Large intestine (tissue), 3 donors: ENCODE data around the gene OAS2. TPM values are rescaled to one million over a fixed set of nuclear protein-coding genes. Genes with fewer than 3 reads are reported as not detected.

Source experiments
- DNase-seq, 2 donors: peaks; one replicate each; pipeline versions ENCODE4 v3.0.0 to v3.0.0-alpha.2; 2013
- H3K27ac ChIP-seq: one replicate; pipeline ENCODE4 v1.5.1; 2013; ENCODE audit warnings: low read length
- H3K27me3 ChIP-seq: 2 replicates; pipeline ENCODE4 v1.6.1; 2013; ENCODE audit warnings: low read length; ENCODE audit not compliant: control insufficient read depth, insufficient read depth
- H3K36me3 ChIP-seq: 2 replicates; pipeline ENCODE4 v1.6.1; 2013; ENCODE audit warnings: low read length; ENCODE audit not compliant: control insufficient read depth, insufficient read depth
- H3K4me1 ChIP-seq: one replicate; pipeline ENCODE4 v1.6.1; 2013; ENCODE audit warnings: low read length; ENCODE audit not compliant: control insufficient read depth, insufficient read depth
- H3K4me3 ChIP-seq: one replicate; pipeline ENCODE4 v1.5.1; 2013; ENCODE audit warnings: low read length
- H3K9me3 ChIP-seq: one replicate; pipeline ENCODE4 v1.6.1; 2013; ENCODE audit warnings: mild to moderate bottlenecking, low read depth, low read length, moderate library complexity; ENCODE audit not compliant: control insufficient read depth
- WGBS: methylation state at CpG from one replicate; pipeline ENCODE4 v1.1.5; 2013; ENCODE audit warnings: low lambda C conversion rate; ENCODE audit not compliant: insufficient coverage; 5-methylcytosine and 5-hydroxymethylcytosine counted together
- polyA plus RNA-seq: library from polyadenylated mRNA; unstranded; fragments of 120-200 nt; gene quantifications from one replicate; pipeline ENCODE4 v1.2.1, GENCODE V29; 2013

Gene OAS2
- polyA plus RNA-seq, 1 donor: 2.9 TPM

DNA sequence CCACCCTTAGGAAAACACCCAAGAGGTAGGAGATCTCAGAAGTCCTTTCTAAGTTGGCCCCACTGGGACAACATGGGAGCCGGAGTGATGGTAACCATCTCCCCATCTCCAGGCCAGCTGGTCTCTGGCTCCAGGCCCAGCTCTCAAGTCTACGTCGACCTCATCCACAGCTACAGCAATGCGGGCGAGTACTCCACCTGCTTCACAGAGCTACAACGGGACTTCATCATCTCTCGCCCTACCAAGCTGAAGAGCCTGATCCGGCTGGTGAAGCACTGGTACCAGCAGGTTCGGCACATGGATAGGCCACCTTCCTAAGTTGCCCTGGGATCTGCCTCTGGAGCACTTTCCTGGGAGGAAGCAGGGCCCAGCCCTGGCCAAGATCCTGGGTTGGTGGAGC lies 11.0 kb upstream of the OAS2 start:
- Histone ChIP-seq H3K4me1 (no peaks in the 10 kb centered on the region), H3K27ac (no peak overlapping the region), H3K36me3 (peaks cover 34% of the 10 kb centered on the region), H3K4me3 (no peak overlapping the region), H3K9me3 (no peaks in the 10 kb centered on the region), H3K27me3 (no peaks in the 10 kb centered on the region)
- no peak for DNase-seq
- WGBS: no CpG with 5 or more reads among the region's 9 CpGs

DNA sequence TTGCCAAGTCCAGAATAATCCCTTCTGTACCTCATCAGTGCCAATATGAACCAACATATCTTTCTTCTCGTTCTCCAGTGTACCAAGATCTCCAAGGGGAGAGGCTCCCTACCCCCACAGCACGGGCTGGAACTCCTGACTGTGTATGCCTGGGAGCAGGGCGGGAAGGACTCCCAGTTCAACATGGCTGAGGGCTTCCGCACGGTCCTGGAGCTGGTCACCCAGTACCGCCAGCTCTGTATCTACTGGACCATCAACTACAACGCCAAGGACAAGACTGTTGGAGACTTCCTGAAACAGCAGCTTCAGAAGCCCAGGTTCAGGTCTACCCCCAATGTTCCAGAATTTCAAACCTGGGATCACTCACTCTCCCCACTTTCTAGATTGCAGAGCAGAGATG lies 10.5 kb upstream of the OAS2 start:
- Histone ChIP-seq H3K4me1 (no peaks in the 10 kb centered on the region), H3K27me3 (no peaks in the 10 kb centered on the region), H3K36me3 (peaks cover 30% of the 10 kb centered on the region), H3K4me3 (no peak overlapping the region), H3K9me3 (no peaks in the 10 kb centered on the region), H3K27ac (no peak overlapping the region)
- DNase-seq: no peak
- no CpG with 5 or more reads among the region's 7 CpGs for WGBS

DNA sequence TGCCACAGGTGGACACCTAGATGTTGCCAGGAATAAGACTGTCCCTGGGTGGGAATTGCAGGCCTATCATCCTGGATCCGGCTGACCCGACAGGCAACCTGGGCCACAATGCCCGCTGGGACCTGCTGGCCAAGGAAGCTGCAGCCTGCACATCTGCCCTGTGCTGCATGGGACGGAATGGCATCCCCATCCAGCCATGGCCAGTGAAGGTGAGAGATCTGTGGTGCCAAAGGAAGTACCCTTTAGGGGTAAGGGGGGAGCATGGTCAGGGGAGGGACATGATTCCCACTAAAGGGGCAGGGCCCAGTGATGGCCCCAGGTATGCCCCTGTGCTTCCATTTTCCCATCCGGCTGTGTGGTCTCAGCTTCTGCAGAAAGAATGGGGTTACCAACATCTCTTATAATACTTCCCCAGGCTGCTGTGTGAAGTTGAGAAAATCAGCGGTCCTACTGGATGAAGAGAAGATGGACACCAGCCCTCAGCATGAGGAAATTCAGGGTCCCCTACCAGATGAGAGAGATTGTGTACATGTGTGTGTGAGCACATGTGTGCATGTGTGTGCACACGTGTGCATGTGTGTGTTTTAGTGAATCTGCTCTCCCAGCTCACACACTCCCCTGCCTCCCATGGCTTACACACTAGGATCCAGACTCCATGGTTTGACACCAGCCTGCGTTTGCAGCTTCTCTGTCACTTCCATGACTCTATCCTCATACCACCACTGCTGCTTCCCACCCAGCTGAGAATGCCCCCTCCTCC lies 8.6 kb upstream of the OAS2 start:
- H3K27ac ChIP-seq: no peak overlapping the region
- peaks cover 17% of the 10 kb centered on the region for H3K36me3 ChIP-seq
- H3K4me1 ChIP-seq: no peaks in the 10 kb centered on the region
- H3K27me3 ChIP-seq: no peaks in the 10 kb centered on the region
- no peaks in the 10 kb centered on the region for H3K9me3 ChIP-seq
- H3K4me3 ChIP-seq: no peak overlapping the region
- WGBS: 100% methylated on average over 1 of the region's 8 CpGs
- DNase-seq: no peak

DNA sequence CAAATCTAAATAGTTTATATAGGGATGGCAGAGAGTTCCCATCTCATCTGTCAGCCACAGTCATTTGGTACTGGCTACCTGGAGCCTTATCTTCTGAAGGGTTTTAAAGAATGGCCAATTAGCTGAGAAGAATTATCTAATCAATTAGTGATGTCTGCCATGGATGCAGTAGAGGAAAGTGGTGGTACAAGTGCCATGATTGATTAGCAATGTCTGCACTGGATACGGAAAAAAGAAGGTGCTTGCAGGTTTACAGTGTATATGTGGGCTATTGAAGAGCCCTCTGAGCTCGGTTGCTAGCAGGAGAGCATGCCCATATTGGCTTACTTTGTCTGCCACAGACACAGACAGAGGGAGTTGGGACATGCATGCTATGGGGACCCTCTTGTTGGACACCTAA lies 7.9 kb upstream of the OAS2 start:
- H3K27ac ChIP-seq: no peak overlapping the region
- WGBS: no CpG with 5 or more reads among the region's 2 CpGs
- H3K9me3 ChIP-seq: no peaks in the 10 kb centered on the region
- H3K4me1 ChIP-seq: no peaks in the 10 kb centered on the region
- H3K4me3 ChIP-seq: no peak overlapping the region
- H3K27me3 ChIP-seq: no peaks in the 10 kb centered on the region
- H3K36me3 ChIP-seq: peaks cover 13% of the 10 kb centered on the region
- no peak for DNase-seq

DNA sequence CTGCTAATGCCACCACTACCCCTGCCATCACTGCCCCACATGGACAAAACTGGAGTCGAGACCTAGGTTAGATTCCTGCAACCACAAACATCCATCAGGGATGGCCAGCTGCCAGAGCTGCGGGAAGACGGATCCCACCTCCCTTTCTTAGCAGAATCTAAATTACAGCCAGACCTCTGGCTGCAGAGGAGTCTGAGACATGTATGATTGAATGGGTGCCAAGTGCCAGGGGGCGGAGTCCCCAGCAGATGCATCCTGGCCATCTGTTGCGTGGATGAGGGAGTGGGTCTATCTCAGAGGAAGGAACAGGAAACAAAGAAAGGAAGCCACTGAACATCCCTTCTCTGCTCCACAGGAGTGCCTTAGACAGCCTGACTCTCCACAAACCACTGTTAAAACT lies 7.1 kb upstream of the OAS2 start:
- no CpG with 5 or more reads among the region's 5 CpGs for WGBS
- Histone ChIP-seq H3K27ac (no peak overlapping the region), H3K4me1 (no peaks in the 10 kb centered on the region), H3K27me3 (no peaks in the 10 kb centered on the region), H3K9me3 (no peaks in the 10 kb centered on the region), H3K4me3 (no peak overlapping the region), H3K36me3 (peaks cover 9% of the 10 kb centered on the region)
- DNase-seq: no peak

DNA sequence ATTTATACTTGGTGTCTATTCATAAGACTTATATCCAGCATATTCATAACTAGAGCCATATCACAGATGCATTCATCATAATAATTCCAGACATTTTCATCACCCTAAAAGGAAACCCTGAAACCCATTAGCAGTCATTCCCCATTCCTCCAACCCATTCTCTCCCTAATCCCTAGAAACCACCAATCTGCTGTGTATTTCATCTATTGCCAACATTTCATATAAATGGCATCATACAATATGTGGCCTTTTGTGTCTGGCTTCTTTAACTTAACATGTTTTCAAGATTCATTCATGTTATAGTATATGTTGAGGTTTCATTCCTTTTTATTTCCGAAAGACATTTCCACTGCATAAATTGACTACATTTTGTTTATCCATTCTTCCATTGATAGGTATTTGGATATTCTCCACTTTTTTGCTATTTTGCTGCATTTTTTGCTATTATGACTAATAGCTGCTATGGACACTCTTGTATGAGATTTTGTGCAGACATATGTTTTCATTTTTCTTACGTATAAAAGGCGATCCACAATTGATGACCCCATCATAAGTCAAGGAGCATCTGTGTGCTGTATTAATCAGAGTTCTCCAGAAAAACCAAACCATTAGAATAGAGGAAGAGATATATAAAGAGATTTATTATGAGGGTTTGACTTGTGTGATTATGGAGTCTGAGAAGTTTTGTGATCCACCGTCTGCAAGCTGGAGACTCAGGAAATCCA lies 5.1 kb upstream of the OAS2 start:
- no peaks in the 10 kb centered on the region for H3K9me3 ChIP-seq
- 88% methylated on average over 3 of the region's 4 CpGs for WGBS

DNA sequence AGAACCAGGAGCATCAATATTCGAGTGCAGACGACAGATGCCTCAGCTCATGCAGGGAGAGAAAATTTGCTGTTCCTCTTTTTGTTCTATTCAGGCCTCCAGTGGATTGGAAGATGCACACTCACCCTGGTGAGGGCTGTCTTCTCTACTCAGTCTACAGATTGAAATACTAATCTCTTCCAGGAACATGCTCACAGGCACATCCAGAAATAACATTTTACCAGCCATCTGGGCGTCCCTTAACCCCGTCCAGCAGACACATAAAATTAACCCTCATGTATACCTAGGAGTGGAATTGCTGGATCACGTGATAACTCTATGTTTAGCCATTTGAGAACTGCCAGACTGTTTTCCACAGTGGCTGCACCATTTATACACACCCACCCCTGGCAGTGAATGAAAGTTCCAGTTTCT lies 4.5 kb upstream of the OAS2 start:
- WGBS: no CpG with 5 or more reads among the region's 5 CpGs

More for the DNA sequence above, 5.1 kb upstream of the OAS2 start:
- H3K4me3 ChIP-seq: no peak overlapping the region
- H3K4me1 ChIP-seq: no peaks in the 10 kb centered on the region
- no peak for DNase-seq
- no peaks in the 10 kb centered on the region for H3K27me3 ChIP-seq
- H3K27ac ChIP-seq: no peak overlapping the region
- peaks cover 2% of the 10 kb centered on the region for H3K36me3 ChIP-seq

DNA sequence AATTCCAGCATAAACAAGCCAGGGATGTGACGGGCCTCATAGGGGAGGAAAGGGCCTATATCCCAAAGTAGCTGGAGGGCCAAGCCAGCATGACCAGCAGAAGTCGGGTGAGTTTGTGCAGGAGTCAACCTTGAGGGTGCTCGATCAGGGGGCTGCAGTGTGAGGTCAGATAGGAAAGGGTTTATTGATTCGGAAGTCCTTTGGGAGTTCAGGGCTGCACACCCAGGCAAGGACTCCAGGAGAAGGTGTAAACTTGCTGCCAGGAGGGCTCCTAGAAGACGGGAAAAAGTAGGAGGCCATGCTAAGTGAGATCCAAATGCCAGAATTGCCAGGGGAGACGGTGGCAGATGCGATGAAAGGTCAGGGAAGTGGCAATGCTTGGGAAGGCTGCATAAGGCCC lies 3.4 kb upstream of the OAS2 start:
- no peak for DNase-seq
- Histone ChIP-seq H3K36me3 (peaks cover 2% of the 10 kb centered on the region), H3K27ac (no peak overlapping the region), H3K27me3 (no peaks in the 10 kb centered on the region), H3K4me3 (no peak overlapping the region), H3K4me1 (no peaks in the 10 kb centered on the region), H3K9me3 (no peaks in the 10 kb centered on the region)
- WGBS: no CpG with 5 or more reads among the region's 7 CpGs

More for the DNA sequence above, 4.5 kb upstream of the OAS2 start:
- Histone ChIP-seq H3K27me3 (no peaks in the 10 kb centered on the region), H3K27ac (no peak overlapping the region), H3K4me3 (no peak overlapping the region), H3K9me3 (no peaks in the 10 kb centered on the region), H3K4me1 (no peaks in the 10 kb centered on the region), H3K36me3 (peaks cover 2% of the 10 kb centered on the region)
- DNase-seq: no peak

DNA sequence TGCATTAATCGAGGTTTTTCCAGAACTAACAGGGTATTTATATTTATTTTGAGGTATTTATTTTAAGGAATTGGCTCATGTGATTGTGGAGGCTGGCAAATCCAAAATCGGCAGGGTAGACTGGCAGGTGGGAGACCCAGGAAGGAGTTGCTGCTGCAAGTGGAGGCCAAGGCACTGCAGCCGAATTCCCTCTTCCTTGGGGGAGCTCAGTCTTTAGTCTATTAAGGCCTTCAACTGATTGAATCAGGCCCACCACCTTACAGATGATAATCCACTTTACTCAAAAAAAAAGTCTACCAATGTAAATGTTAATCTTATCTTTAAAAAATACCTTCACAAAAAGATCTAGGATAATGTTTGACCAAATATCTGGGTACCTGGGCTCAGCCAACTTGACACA lies 1.2 kb upstream of the OAS2 start:
- no peaks in the 10 kb centered on the region for H3K36me3 ChIP-seq
- WGBS: no CpG with 5 or more reads among the region's 3 CpGs
- no peaks in the 10 kb centered on the region for H3K9me3 ChIP-seq
- H3K4me3 ChIP-seq: no peak overlapping the region
- H3K4me1 ChIP-seq: no peaks in the 10 kb centered on the region
- H3K27me3 ChIP-seq: no peaks in the 10 kb centered on the region
- H3K27ac ChIP-seq: no peak overlapping the region
- no peak for DNase-seq

DNA sequence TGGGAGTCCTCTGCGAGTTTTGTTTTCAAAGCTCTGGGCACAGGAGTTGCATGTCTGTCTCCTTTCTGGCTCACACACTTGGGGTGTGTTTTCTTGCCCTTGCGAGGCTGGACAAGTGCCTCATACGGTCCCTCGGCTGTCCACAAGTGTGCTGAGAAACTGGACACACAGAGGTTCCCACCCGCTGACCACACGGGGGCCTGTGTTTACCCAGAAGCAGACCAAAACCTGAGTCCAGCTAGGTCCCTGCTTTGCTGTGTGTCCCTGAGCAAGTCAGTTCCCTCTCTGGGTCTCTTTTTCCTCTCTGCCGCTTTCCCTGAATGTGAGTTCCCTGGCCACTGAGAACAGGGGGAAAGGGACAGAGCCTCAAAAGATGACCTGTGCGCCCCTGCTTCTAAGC lies 678 bp upstream of the OAS2 start:
- no peak overlapping the region for H3K27ac ChIP-seq
- WGBS: no CpG with 5 or more reads among the region's 8 CpGs
- H3K4me1 ChIP-seq: no peaks in the 10 kb centered on the region
- no peak for DNase-seq
- H3K9me3 ChIP-seq: no peaks in the 10 kb centered on the region
- H3K36me3 ChIP-seq: no peaks in the 10 kb centered on the region
- H3K27me3 ChIP-seq: no peaks in the 10 kb centered on the region
- no peak overlapping the region for H3K4me3 ChIP-seq
